GM12878 (cell line): ENCODE measurements around the gene ANO6. TPM values are rescaled to one million over a fixed set of nuclear protein-coding genes. Genes with fewer than 3 reads are reported as not detected.
"Not testable (repeated sequence)": the region's sequence is repeated elsewhere in the genome, so short reads cannot be mapped to it uniquely, and the experiment has no call there.

Source experiments
- ATAC-seq: fragments of 200-7000 bp; cut with Tn5 transposase; 3 replicates; pipeline ENCODE4 v1.9.1; 2020; ENCODE audit warnings: mild to moderate bottlenecking, moderate library complexity
- BruUV-seq: library from RNA; stranded (reverse); fragments of 400-500 nt; replicated peaks from 2 replicates; lab custom pipeline; 2021; lab: Mats Ljungman, UMichigan
- CTCF ChIA-PET: fragments of 300-600 bp; sonication (Branson Sonifier 250); formaldehyde crosslinking; extraction: SDS; loops from one replicate; lab custom pipeline; 2021; ENCODE audit warnings: inconsistent platforms; lab: Yijun Ruan, JAX
- POLR2A ChIA-PET: fragments of 350-600 bp; formaldehyde crosslinking; extraction: SDS; loops from one replicate; lab custom pipeline; 2021; ENCODE audit warnings: inconsistent platforms; lab: Charles Lee
- RAD21 ChIA-PET: fragments of 300-600 bp; sonication (Branson Sonifier 250); formaldehyde crosslinking; loops from one replicate; lab custom pipeline; 2023; ENCODE audit warnings: antibody characterized with exemption; ENCODE audit not compliant: unreplicated experiment; lab: Charles Lee
- SMC1A ChIA-PET: fragments of 300-600 bp; sonication (Branson Sonifier 250); formaldehyde crosslinking; loops from one replicate; lab custom pipeline; 2023; ENCODE audit not compliant: unreplicated experiment, uncharacterized antibody; lab: Charles Lee
- DNase-seq: peaks from one replicate; pipeline ENCODE4 v3.0.0-alpha.2; 2011; ENCODE audit warnings: low read depth, low spot score
- FAIRE-seq: peaks from 3 replicates; lab custom pipeline; 2011; peaks lifted over from hg19 to GRCh38; lab: Jason Lieb, UNC
- H2AFZ ChIP-seq: 2 replicates; pipeline ENCODE4 v1.6.0; 2011; ENCODE audit warnings: low read depth, low read length, control low read depth; ENCODE audit not compliant: control insufficient read depth
- H3K27ac ChIP-seq: 2 replicates; pipeline ENCODE4 v1.5.1; 2011; ENCODE audit warnings: control low read depth; ENCODE audit not compliant: control insufficient read depth, insufficient read depth
- H3K27me3 ChIP-seq, 2 experiments: replicated peaks in 1 of 2; 2 replicates each; pipeline versions ENCODE4 v1.6.0 to v1.6.1; 2011; ENCODE audit warnings: low read length in 1 of 2; ENCODE audit not compliant: control insufficient read depth in 2 of 2, insufficient read depth in 2 of 2
- H3K36me3 ChIP-seq, 2 experiments: 2 replicates each; pipeline ENCODE4 v1.5.1; 2011; ENCODE audit warnings: low read length in 1 of 2; ENCODE audit not compliant: control insufficient read depth in 2 of 2, insufficient read depth in 2 of 2
- H3K4me1 ChIP-seq: 2 replicates; pipeline ENCODE4 v1.6.1; 2011; ENCODE audit warnings: mild to moderate bottlenecking, low read length, moderate library complexity, mixed read lengths; ENCODE audit not compliant: control insufficient read depth, insufficient read depth
- H3K4me2 ChIP-seq: 2 replicates; pipeline ENCODE4 v1.6.0; 2011; ENCODE audit warnings: control low read depth; ENCODE audit not compliant: control insufficient read depth, insufficient read depth
- H3K4me3 ChIP-seq: fragments of 200-600 bp; sonication (generic); 2 replicates; pipeline ENCODE4 v1.5.1; 2016
- H3K79me2 ChIP-seq: 2 replicates; pipeline ENCODE4 v1.6.0; 2011; ENCODE audit warnings: low read length; ENCODE audit not compliant: control insufficient read depth, insufficient read depth
- H3K9ac ChIP-seq: 2 replicates; pipeline ENCODE4 v1.8.0; 2011; ENCODE audit warnings: low read length, control low read depth, mixed read lengths; ENCODE audit not compliant: control insufficient read depth, insufficient read depth
- H3K9me3 ChIP-seq: replicated peaks from 3 replicates; pipeline ENCODE4 v1.5.1; 2011; ENCODE audit warnings: mild to moderate bottlenecking, low read length; ENCODE audit not compliant: control insufficient read depth, insufficient read depth
- H4K20me1 ChIP-seq: 2 replicates; pipeline ENCODE4 v1.6.0; 2011; ENCODE audit not compliant: control insufficient read depth, insufficient read depth
- BCLAF1 ChIP-seq: fragments of 450-650 bp; IDR thresholded peaks from 2 replicates; pipeline ENCODE4 v1.6.1; 2017; ENCODE audit warnings: antibody characterized with exemption, mild to moderate bottlenecking, moderate library complexity
- CBFB ChIP-seq: IDR thresholded peaks from 2 replicates; pipeline ENCODE4 v1.6.1; 2016; ENCODE audit warnings: antibody characterized with exemption, low read depth
- HSF1 ChIP-seq: fragments of 150-350 bp; IDR thresholded peaks from 2 replicates; pipeline ENCODE4 v1.6.1; 2014; ENCODE audit warnings: mild to moderate bottlenecking, low read depth, low read length
- MLLT1 ChIP-seq: fragments of 450-650 bp; IDR thresholded peaks from 2 replicates; pipeline ENCODE4 v1.6.1; 2016; ENCODE audit warnings: mild to moderate bottlenecking
- POLR2AphosphoS5 ChIP-seq: IDR thresholded peaks from 2 replicates; pipeline ENCODE4 v1.6.1; 2011; ENCODE audit warnings: mild to moderate bottlenecking, low read length, inconsistent platforms
- POU2F2 ChIP-seq: IDR thresholded peaks from 3 replicates; pipeline ENCODE4 v1.6.1; 2011; ENCODE audit warnings: low read depth, mild to moderate bottlenecking, low read length, borderline replicate concordance
- ZNF592 ChIP-seq: fragments of 450-650 bp; IDR thresholded peaks from 2 replicates; pipeline ENCODE4 v1.6.1; 2017; ENCODE audit warnings: mild to moderate bottlenecking, moderate library complexity
- WGBS: methylation state at CpG from one replicate; pipeline ENCODE4 v1.1.6; 2016; ENCODE audit warnings: low lambda C conversion rate; ENCODE audit not compliant: insufficient replicate concordance, insufficient coverage; ENCODE audit errors: missing lambda C conversion rate; 5-methylcytosine and 5-hydroxymethylcytosine counted together
- in situ Hi-C: fragments of 300-500 bp; cut with MboI; formaldehyde crosslinking; loops from 9 replicates; pipeline ENCODE4 v1.14.3; 2018; ENCODE audit warnings: mixed read lengths
- intact Hi-C: fragments of 100-400 bp; cut with micrococcal nuclease; formaldehyde crosslinking; loops from one replicate; pipeline ENCODE4 v1.14.2; 2022; ENCODE audit not compliant: unreplicated experiment
- polyA plus RNA-seq, 11 experiments: library from polyadenylated mRNA; depleted of rRNA in 4 of 11; unstranded in 6 of 11; stranded (reverse) in 5 of 11; fragments of >200 nt; fragmentation: Nextera tagmentation in 4 of 11; fragmentation: Illumina TruSeq in 1 of 11; extraction: Ambion mirVana in 4 of 11; extraction: Trizol in 1 of 11; gene quantifications; 1 replicate in 1 of 11; 2 replicates in 10 of 11; pipeline versions ENCODE4 v1.2.1 to v1.2.3, GENCODE V29; 2011 to 2016; ENCODE audit warnings: inconsistent platforms in 2 of 11, missing spikeins in 2 of 11, low read depth in 1 of 11
- total RNA-seq, 4 experiments: library from RNA; depleted of rRNA in 3 of 4; stranded (reverse); fragments of >200 nt in 3 of 4; fragmentation: Illumina TruSeq in 1 of 4; extraction: Trizol in 1 of 4; gene quantifications; 2 replicates each; pipeline versions ENCODE4 v1.2.1 to v1.2.3, GENCODE V29; 2013 to 2021

Gene ANO6
- total and polyA plus RNA-seq, 10 of the 15 experiments (the other 5 are each of a cell fraction or from before 2014, with no cell fraction given): 4.6 to 30.3 (median 26.0) TPM

- no peaks in the 10 kb centered on the region for H3K79me2 ChIP-seq
- TF ChIP-seq BCLAF1 (no peak), ZNF592 (no peak), POLR2AphosphoS5 (no peak), POU2F2 (no peak), HSF1 (no peak), MLLT1 (no peak), CBFB (no peak)
- H3K27me3 ChIP-seq: no peaks in the 10 kb centered on the region
- in situ Hi-C loops (no loop called here), intact Hi-C loops (no loop called here)
- peaks cover 0 to 6% of the 10 kb centered on the region in 2 experiments; a peak in 1 of 4 replicates for H3K36me3 ChIP-seq
- H2AFZ ChIP-seq: no peak overlapping the region
- ChIA-PET POLR2A (no interaction called here), SMC1A (interaction anchor here (0.6 to 1.7 kb wide), 5 partner anchors 8 to 39 kb away, joined by 3 to 4 read pairs (median 3); no protein-coding TSS in a partner anchor), CTCF (no interaction called here), RAD21 (no interaction called here)
- H3K4me1 ChIP-seq: no peaks in the 10 kb centered on the region
- peaks cover 3% of the 10 kb centered on the region; the same call in 2 of the 3 replicates for H3K9me3 ChIP-seq
- no peak overlapping the region for H3K4me2 ChIP-seq
- H3K4me3 ChIP-seq: no peak overlapping the region
- no peak overlapping the region for H3K9ac ChIP-seq
- H3K27ac ChIP-seq: no peak overlapping the region
- 88% methylated on average over 4 of the region's 4 CpGs for WGBS
- no peaks in the 10 kb centered on the region for H4K20me1 ChIP-seq
- ATAC-seq: peak; percentile 17; the same call in 1 of the 3 replicates
- BruUV-seq: no TSS peak
- no peak for FAIRE-seq
- no peak for DNase-seq
Measured at GRCh38 chr12:45315462-45315861, 99.6 kb downstream of the ANO6 start.

DNA sequence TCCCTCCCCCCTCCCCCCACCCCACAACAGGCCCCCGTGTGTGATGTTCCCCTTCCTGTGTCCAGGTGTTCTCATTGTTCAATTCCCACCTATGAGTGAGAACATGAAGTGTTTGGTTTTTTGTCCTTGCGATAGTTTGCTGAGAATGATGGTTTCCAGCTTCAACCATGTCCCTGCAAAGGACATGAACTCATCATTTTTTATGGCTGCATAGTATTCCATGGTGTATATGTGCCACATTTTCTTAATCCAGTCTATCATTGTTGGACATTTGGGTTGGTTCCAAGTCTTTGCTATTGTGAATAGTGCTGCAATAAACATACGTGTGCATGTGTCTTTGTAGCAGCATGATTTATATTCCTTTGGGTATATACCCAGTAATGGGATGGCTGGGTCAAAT is 101.4 kb downstream of the ANO6 start:
- ATAC-seq, RAD21 ChIA-PET, in situ Hi-C loops, SMC1A ChIA-PET, H3K27ac ChIP-seq, H3K4me2 ChIP-seq, intact Hi-C loops, POLR2A ChIA-PET, H3K27me3 ChIP-seq, H4K20me1 ChIP-seq, H3K9ac ChIP-seq, FAIRE-seq, H3K36me3 ChIP-seq, H3K4me1 ChIP-seq, CTCF ChIA-PET, H2AFZ ChIP-seq, BruUV-seq, H3K9me3 ChIP-seq, DNase-seq, H3K79me2 ChIP-seq, H3K4me3 ChIP-seq: not testable (repeated sequence)
- 90% methylated on average over 2 of the region's 3 CpGs for WGBS
